Keratinocyte (primary cell): Measurements from ENCODE around the gene CCDC34. TPM values are rescaled to one million over a fixed set of nuclear protein-coding genes. Genes with fewer than 3 reads are reported as not detected.
A peak's percentile ranks its signal among the peaks of the same experiment; 100 is the strongest.

Experiments
- DNase-seq: peaks from one replicate; pipeline ENCODE4 v3.0.0-alpha.2; 2011; ENCODE audit warnings: low read depth, missing footprints, low spot score
- FAIRE-seq: peaks from 2 replicates; lab custom pipeline; 2011; peaks lifted over from hg19 to GRCh38; lab: Jason Lieb, UNC
- H2AFZ ChIP-seq: 2 replicates; pipeline ENCODE4 v1.6.0; 2012; ENCODE audit warnings: low read length, control low read depth, inconsistent platforms; ENCODE audit not compliant: control insufficient read depth
- H3K27ac ChIP-seq: 2 replicates; pipeline ENCODE4 v1.5.1; 2011; ENCODE audit warnings: low read length; ENCODE audit not compliant: control insufficient read depth, insufficient read depth
- H3K27me3 ChIP-seq: 3 replicates; pipeline ENCODE4 v1.6.0; 2011; ENCODE audit warnings: low read length; ENCODE audit not compliant: control insufficient read depth, insufficient read depth; ENCODE audit errors: extremely low read depth
- H3K36me3 ChIP-seq, 2 experiments: 2 replicates in 1 of 2; 3 replicates in 1 of 2; pipeline ENCODE4 v1.5.1; 2011; ENCODE audit warnings: low read length in 2 of 2, mild to moderate bottlenecking in 1 of 2; ENCODE audit not compliant: control insufficient read depth in 2 of 2, insufficient read depth in 2 of 2; ENCODE audit errors: extremely low read depth in 1 of 2
- H3K4me1 ChIP-seq: 3 replicates; pipeline ENCODE4 v1.5.1; 2011; ENCODE audit warnings: low read length; ENCODE audit not compliant: control insufficient read depth, insufficient read depth; ENCODE audit errors: extremely low read depth
- H3K4me2 ChIP-seq: 3 replicates; pipeline ENCODE4 v1.6.0; 2011; ENCODE audit warnings: low read depth, low read length; ENCODE audit not compliant: control insufficient read depth, insufficient read depth; ENCODE audit errors: extremely low read depth
- H3K4me3 ChIP-seq, 3 experiments: fragments of 200-600 bp in 1 of 3; sonication (generic) in 1 of 3; 2 replicates in 2 of 3; 3 replicates in 1 of 3; pipeline ENCODE4 v1.5.1; 2011 to 2016; ENCODE audit warnings: low read length in 3 of 3, mild to moderate bottlenecking in 3 of 3, control low read depth in 2 of 3, inconsistent platforms in 1 of 3, low read depth in 1 of 3, mixed read lengths in 1 of 3, mixed run types in 1 of 3, moderate library complexity in 1 of 3; ENCODE audit not compliant: control insufficient read depth in 2 of 3, insufficient read depth in 2 of 3; ENCODE audit errors: extremely low read depth in 1 of 3
- H3K79me2 ChIP-seq: 2 replicates; pipeline ENCODE4 v1.6.0; 2012; ENCODE audit warnings: low read length; ENCODE audit not compliant: control insufficient read depth, insufficient read depth
- H3K9ac ChIP-seq: 3 replicates; pipeline ENCODE4 v1.6.0; 2011; ENCODE audit warnings: low read length; ENCODE audit not compliant: control insufficient read depth, insufficient read depth; ENCODE audit errors: extremely low read depth
- H3K9me1 ChIP-seq: 3 replicates; pipeline ENCODE4 v1.6.0; 2011; ENCODE audit warnings: low read length; ENCODE audit not compliant: control insufficient read depth, insufficient read depth; ENCODE audit errors: extremely low read depth
- H3K9me3 ChIP-seq: 2 replicates; pipeline ENCODE4 v1.5.1; 2012; ENCODE audit warnings: low read depth, low read length; ENCODE audit not compliant: control insufficient read depth
- H4K20me1 ChIP-seq: 3 replicates; pipeline ENCODE4 v1.6.0; 2011; ENCODE audit warnings: low read length; ENCODE audit not compliant: control insufficient read depth, insufficient read depth; ENCODE audit errors: extremely low read depth
- EZH2 ChIP-seq: IDR thresholded peaks from one replicate; pipeline ENCODE4 v1.6.1; 2012; ENCODE audit warnings: inconsistent platforms, mild to moderate bottlenecking, low read length, moderate library complexity
- dilution Hi-C: fragments of 300-500 bp; cut with MboI; formaldehyde crosslinking; loops from one replicate; pipeline ENCODE4 v1.7.0; 2020; ENCODE audit warnings: low sequenced_read_pairs; ENCODE audit not compliant: extremely low pct_ligation_motif_present
- polyA plus RNA-seq, 5 experiments: library from polyadenylated mRNA; depleted of rRNA in 3 of 5; stranded (reverse) in 3 of 5; stranded (forward) in 1 of 5; unstranded in 1 of 5; fragments of >200 nt; gene quantifications; 1 replicate in 1 of 5; 2 replicates in 3 of 5; 3 replicates in 1 of 5; pipeline versions ENCODE4 v1.2.1 to v1.2.3, GENCODE V29; 2011 to 2012; ENCODE audit warnings: missing spikeins in 2 of 5, low read depth in 1 of 5, low replicate concordance in 1 of 5
- TF ChIP-seq, protein P1 (sequence below), 3 experiments: IDR thresholded peaks in 1 of 3; conservative IDR thresholded peaks in 1 of 3; optimal IDR thresholded peaks in 1 of 3; 2 replicates in 2 of 3; 3 replicates in 1 of 3; pipeline versions ENCODE3 to v1.5.1; 2011; ENCODE audit warnings: low read length in 3 of 3, mild to moderate bottlenecking in 3 of 3, moderate library complexity in 2 of 3, control low read depth in 1 of 3, inconsistent platforms in 1 of 3; ENCODE audit not compliant: insufficient read depth in 2 of 3; ENCODE audit errors: extremely low read depth in 1 of 3

CCDC34 gene
- polyA plus RNA-seq, 1 donor (not counting 4 experiments of a cell fraction or from before 2014, with no cell fraction given): 4.2 TPM

DNA sequence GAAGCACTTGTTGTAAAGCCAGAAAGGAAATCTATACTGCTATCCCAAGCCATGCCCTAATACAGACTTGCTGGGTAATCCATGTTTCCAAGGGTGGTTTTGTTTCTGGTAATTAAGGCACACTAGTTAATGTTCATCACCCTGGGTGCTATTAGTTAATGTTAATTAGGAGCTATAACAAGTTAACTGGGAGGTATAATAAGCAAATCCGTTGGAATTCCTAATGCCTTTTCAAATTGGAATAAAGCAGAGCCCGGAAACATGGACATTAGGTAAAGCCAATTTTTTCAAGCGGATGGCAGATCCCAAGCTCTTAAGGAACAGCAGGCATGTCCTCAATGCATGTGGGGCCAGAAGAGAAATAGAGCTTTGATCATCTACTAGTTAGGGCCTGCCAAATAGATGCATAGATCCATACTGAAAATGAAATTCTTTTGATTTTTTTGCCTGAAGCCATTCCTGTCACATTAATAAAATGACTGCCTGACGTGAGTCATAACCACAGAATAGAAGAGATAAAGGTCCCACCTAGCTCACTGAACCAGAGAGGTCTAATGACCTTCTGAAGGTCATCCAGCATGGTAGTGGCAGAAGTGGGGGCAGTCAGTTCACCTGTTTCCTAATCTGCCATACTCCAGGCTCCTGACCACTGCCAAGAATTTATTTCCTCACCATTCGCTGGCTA, 28.5 kb upstream of the CCDC34 start:
- H3K9me1 ChIP-seq: no peaks in the 10 kb centered on the region
- peaks cover 22% of the 10 kb centered on the region for H3K79me2 ChIP-seq
- H3K36me3 ChIP-seq: peaks cover 0 to 4% of the 10 kb centered on the region in 2 experiments
- no peak for TF ChIP-seq EZH2
- TF ChIP-seq, protein P1, sequence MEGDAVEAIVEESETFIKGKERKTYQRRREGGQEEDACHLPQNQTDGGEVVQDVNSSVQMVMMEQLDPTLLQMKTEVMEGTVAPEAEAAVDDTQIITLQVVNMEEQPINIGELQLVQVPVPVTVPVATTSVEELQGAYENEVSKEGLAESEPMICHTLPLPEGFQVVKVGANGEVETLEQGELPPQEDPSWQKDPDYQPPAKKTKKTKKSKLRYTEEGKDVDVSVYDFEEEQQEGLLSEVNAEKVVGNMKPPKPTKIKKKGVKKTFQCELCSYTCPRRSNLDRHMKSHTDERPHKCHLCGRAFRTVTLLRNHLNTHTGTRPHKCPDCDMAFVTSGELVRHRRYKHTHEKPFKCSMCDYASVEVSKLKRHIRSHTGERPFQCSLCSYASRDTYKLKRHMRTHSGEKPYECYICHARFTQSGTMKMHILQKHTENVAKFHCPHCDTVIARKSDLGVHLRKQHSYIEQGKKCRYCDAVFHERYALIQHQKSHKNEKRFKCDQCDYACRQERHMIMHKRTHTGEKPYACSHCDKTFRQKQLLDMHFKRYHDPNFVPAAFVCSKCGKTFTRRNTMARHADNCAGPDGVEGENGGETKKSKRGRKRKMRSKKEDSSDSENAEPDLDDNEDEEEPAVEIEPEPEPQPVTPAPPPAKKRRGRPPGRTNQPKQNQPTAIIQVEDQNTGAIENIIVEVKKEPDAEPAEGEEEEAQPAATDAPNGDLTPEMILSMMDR (optimal IDR thresholded peaks at IDR 0.05 in 1 of 3, IDR thresholded peaks at IDR 0.05 in 1 of 3, conservative IDR thresholded peaks at IDR 0.05 in 1 of 3; ENCODE audit: extremely low read depth in 1 of 3, insufficient read depth in 2 of 3, low read length in 3 of 3): no peak
- no peak overlapping the region for H3K9ac ChIP-seq
- FAIRE-seq (peak; percentile 88), DNase-seq (peak; percentile 41)
- H3K27ac ChIP-seq: peak overlapping the region; percentile 11
- H4K20me1 ChIP-seq: no peaks in the 10 kb centered on the region
- H3K9me3 ChIP-seq: no peaks in the 10 kb centered on the region
- no peak overlapping the region for H3K4me3 ChIP-seq
- no peaks in the 10 kb centered on the region for H3K27me3 ChIP-seq
- peaks cover 55% of the 10 kb centered on the region for H3K4me1 ChIP-seq
- no peak overlapping the region for H2AFZ ChIP-seq
- dilution Hi-C loops: no loop called here
- H3K4me2 ChIP-seq: peak overlapping the region; percentile 42

GRCh38 chr11:27390318-27391295, 27.6 kb upstream of the CCDC34 start:
- Histone ChIP-seq H3K4me1 (peaks cover 46% of the 10 kb centered on the region), H3K27ac (no peak overlapping the region), H4K20me1 (no peaks in the 10 kb centered on the region), H3K79me2 (peaks cover 18% of the 10 kb centered on the region), H3K36me3 (peaks cover 0 to 4% of the 10 kb centered on the region in 2 experiments), H3K9me1 (no peaks in the 10 kb centered on the region), H2AFZ (no peak overlapping the region), H3K9me3 (no peaks in the 10 kb centered on the region), H3K4me3 (no peak overlapping the region), H3K27me3 (no peaks in the 10 kb centered on the region), H3K4me2 (peak overlapping the region; percentile 42), H3K9ac (no peak overlapping the region)
- FAIRE-seq (peak; percentile 39), DNase-seq (no peak)
- no peak for TF ChIP-seq EZH2
- TF ChIP-seq, protein P1 (optimal IDR thresholded peaks at IDR 0.05 in 1 of 3, IDR thresholded peaks at IDR 0.05 in 1 of 3, conservative IDR thresholded peaks at IDR 0.05 in 1 of 3; ENCODE audit: extremely low read depth in 1 of 3, insufficient read depth in 2 of 3, low read length in 3 of 3): no peak
- dilution Hi-C loops: no loop called here
